Measurements from ENCODE around the gene SAMD3.
A peak's percentile ranks its signal among the peaks of the same experiment; 100 is the strongest.
"Not testable (repeated sequence)": the region's sequence is repeated elsewhere in the genome, so short reads cannot be mapped to it uniquely, and the experiment has no call there.

The SAMD3 gene

GRCh38 chr6:130222775-130223174, at the start of gene SAMD3:
TSS of gene SAMD3 (minus strand) at chr6:130222951. CDS start at chr6:130215273, 7,678 bp downstream.
- no peak for DNase-seq (ENCODE audit: extremely low spot score)
- TF ChIP-seq, protein P1, sequence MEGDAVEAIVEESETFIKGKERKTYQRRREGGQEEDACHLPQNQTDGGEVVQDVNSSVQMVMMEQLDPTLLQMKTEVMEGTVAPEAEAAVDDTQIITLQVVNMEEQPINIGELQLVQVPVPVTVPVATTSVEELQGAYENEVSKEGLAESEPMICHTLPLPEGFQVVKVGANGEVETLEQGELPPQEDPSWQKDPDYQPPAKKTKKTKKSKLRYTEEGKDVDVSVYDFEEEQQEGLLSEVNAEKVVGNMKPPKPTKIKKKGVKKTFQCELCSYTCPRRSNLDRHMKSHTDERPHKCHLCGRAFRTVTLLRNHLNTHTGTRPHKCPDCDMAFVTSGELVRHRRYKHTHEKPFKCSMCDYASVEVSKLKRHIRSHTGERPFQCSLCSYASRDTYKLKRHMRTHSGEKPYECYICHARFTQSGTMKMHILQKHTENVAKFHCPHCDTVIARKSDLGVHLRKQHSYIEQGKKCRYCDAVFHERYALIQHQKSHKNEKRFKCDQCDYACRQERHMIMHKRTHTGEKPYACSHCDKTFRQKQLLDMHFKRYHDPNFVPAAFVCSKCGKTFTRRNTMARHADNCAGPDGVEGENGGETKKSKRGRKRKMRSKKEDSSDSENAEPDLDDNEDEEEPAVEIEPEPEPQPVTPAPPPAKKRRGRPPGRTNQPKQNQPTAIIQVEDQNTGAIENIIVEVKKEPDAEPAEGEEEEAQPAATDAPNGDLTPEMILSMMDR (IDR thresholded peaks at IDR 0.05; ENCODE audit: control extremely low read depth, extremely low read depth, low read depth, missing control alignments): no peak
- CTCF ChIA-PET: interaction anchor here (0.9 to 1.2 kb wide), 5 partner anchors 9 to 107 kb away, joined by 4 read pairs; no protein-coding TSS in a partner anchor
- POLR2A ChIA-PET: no interaction called here

GRCh38 chr6:130269969-130270635, 47.4 kb upstream of the SAMD3 start:
- TF ChIP-seq, protein P1 (IDR thresholded peaks at IDR 0.05; ENCODE audit: control extremely low read depth, extremely low read depth, low read depth, missing control alignments): no peak
- CTCF ChIA-PET: interaction anchor here (1.2 to 1.9 kb wide), 5 partner anchors 10 to 31 kb away, joined by 3 to 5 read pairs (median 4); no protein-coding TSS in a partner anchor
- POLR2A ChIA-PET: no interaction called here
- DNase-seq (ENCODE audit: extremely low spot score): peak; percentile 26

- CTCF ChIA-PET: interaction anchor here (1.5 kb wide), 1 partner anchor 16 kb away, joined by 4 read pairs; no protein-coding TSS in a partner anchor
- DNase-seq (ENCODE audit: extremely low spot score); POLR2A ChIA-PET: not testable (repeated sequence)
Observed at GRCh38 chr6:130265553-130265952, 42.8 kb upstream of the SAMD3 start.

DNA sequence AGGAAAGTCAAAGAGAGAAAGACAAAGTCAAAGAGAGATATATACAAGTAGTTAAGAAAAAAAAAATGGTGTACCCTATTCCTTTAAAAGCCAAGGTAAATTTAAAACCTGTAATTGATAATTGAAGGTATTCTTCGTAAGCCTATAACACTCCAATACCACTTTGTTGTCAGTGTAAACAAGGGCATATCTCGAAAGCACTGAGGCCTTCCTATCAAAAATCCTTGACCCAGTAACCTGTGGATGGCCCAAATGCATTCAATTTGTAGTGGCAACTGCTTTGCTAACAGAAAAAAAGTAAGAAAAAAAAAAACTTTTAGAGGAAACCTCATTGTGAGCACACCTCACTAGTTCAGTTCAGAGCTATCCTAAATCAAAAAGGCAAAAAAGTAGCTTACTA, 39.3 kb upstream of the SAMD3 start:
- TF ChIP-seq, protein P1 (IDR thresholded peaks at IDR 0.05; ENCODE audit: control extremely low read depth, extremely low read depth, low read depth, missing control alignments): no peak
- POLR2A ChIA-PET: no interaction called here
- no peak for DNase-seq (ENCODE audit: extremely low spot score)
- CTCF ChIA-PET: interaction anchor here (1.4 kb wide), 1 partner anchor 9 kb away, joined by 3 read pairs; no protein-coding TSS in a partner anchor

- POLR2A ChIA-PET; CTCF ChIA-PET; DNase-seq (ENCODE audit: extremely low spot score): not testable (repeated sequence)
Observed at GRCh38 chr6:130261558-130261957, 38.8 kb upstream of the SAMD3 start.

DNA sequence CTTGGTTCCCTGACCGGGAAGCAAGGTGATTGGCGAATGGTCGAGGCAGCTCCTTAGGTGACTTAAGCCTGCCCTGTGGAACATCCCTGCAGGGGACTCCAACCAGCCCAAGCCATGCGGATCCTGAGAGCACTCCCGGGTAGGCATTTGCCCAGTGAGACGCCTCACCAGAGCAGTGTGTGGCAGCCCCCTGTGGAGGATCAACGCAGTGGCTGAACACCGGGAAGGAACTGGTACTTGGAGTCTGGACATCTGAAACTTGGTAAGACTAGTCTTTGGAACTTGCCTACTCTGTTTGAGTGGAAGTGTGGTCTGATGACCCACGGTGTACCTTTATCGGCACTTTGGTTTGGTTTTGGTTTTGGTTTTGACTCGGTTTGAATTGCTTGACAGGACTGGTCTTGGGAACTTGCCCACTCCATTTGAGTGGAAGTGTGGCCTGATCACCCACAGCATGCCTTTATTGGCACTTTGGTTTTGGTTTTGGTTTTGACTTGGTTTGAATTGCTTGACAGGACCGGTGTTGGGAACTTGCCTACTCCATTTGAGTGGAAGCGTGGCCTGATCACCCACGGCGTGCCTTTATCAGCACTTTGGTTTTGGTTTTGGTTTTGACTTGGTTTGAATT, 38.0 kb upstream of the SAMD3 start:
- DNase-seq (ENCODE audit: extremely low spot score); CTCF ChIA-PET; POLR2A ChIA-PET: not testable (repeated sequence)

DNA sequence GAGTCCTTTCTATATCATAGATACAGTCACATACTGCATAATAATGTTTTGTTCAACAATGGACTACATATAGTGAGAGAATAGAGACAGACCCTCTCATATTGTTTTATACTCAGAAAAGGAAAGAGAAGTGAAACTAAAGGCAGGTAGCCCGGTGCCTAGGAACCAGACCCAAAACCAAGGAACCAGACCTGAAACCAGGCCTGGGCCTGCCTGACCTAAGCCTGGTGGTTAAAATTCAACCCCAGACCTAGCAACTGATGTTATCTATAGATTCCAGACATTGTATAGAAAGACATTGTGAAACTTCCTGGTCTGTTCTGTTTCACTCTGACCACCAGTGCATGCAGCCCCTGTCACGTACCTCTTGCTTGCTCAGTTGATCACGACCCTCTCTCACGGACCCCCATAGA, 37.3 kb upstream of the SAMD3 start:
- POLR2A ChIA-PET; DNase-seq (ENCODE audit: extremely low spot score); CTCF ChIA-PET: not testable (repeated sequence)

DNA sequence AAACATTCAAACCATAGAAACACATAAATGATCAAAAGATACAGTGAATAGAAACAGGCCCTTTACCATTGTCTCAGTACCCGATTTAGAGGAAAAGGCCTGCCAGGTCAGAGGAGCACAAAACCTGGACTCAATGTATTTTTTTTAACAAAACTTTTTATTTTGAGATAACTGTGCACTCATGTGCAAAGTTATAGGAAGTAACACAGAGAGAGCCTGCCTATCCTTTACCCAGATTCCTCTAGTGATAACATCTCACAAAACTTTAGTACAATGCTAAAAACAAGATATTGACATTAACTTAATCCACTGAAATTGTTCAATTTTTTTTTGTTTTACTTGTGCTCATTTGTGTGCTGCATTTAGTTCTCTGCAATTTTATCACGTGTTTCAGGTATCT, 36.8 kb upstream of the SAMD3 start:
- ChIA-PET POLR2A (no interaction called here), CTCF (no interaction called here)
- TF ChIP-seq, protein P1 (IDR thresholded peaks at IDR 0.05; ENCODE audit: control extremely low read depth, extremely low read depth, low read depth, missing control alignments): no peak
- DNase-seq (ENCODE audit: extremely low spot score): no peak
